ENCODE results near the gene CDC26. TPM values are rescaled to one million over a fixed set of nuclear protein-coding genes. Genes with fewer than 3 reads are reported as not detected.

The CDC26 gene
- total RNA-seq, 2 experiments from 2014 or later, result 15.8 to 18.0 TPM

- no peaks in the 10 kb centered on the region for H3K9me3 ChIP-seq (ENCODE audit: control insufficient read depth in 1 of 2, insufficient read depth in 1 of 2, low read length in 2 of 2)
- intact Hi-C loops (cut with DNase I, micrococcal nuclease), result loop anchor here in 1 of 2 experiments (1.0 to 10.0 kb wide), 8 partner anchors 53 to 1740 kb away; partner anchors contain the start of genes ALAD, CDC26, DNAJC25 and ECPAS
- ChIA-PET POLR2A (interaction anchor here (1.8 to 2.5 kb wide), 3 partner anchors 10 to 188 kb away, joined by 12 to 21 read pairs (median 16); partner anchors contain the start of genes C9orf43, CDC26, POLE3 and PRPF4), CTCF (interaction anchor here (2.1 kb wide), 1 partner anchor 52 kb away, joined by 10 read pairs; the partner anchor contains the start of genes CDC26 and PRPF4)
- no peak for TF ChIP-seq CTCF (IDR thresholded peaks at IDR 0.05)
- peak overlapping the region; percentile 90 for H3K4me3 ChIP-seq (ENCODE audit: low read length)
- Mint-ChIP-seq H3K9me3 (no peaks in the 10 kb centered on the region), H3K4me1 (ENCODE audit: low read depth) (peaks cover 55% of the 10 kb centered on the region), H3K36me3 (ENCODE audit: low read depth) (peaks cover 11% of the 10 kb centered on the region), H3K4me3 (peak overlapping the region; percentile 99), H3K27me3 (no peaks in the 10 kb centered on the region), H3K27ac (peak overlapping the region; percentile 88)
- ATAC-seq (ENCODE audit: poor library complexity) (no peak), DNase-seq (no peak)
- H3K27me3 ChIP-seq (ENCODE audit: control insufficient read depth in 1 of 2, insufficient read depth in 2 of 2, low read length in 2 of 2), result no peaks in the 10 kb centered on the region
- no peak overlapping the region for H3K27ac ChIP-seq (ENCODE audit: low read depth in 1 of 2, low read length in 2 of 2)
- peaks cover 23% of the 10 kb centered on the region for H3K4me1 ChIP-seq (ENCODE audit: insufficient read depth, low read length)
- H3K36me3 ChIP-seq (ENCODE audit: insufficient read depth, low read length), result no peaks in the 10 kb centered on the region
These were observed 52.9 kb downstream of the CDC26 start for GRCh38 chr9:113222482-113222841.

DNA sequence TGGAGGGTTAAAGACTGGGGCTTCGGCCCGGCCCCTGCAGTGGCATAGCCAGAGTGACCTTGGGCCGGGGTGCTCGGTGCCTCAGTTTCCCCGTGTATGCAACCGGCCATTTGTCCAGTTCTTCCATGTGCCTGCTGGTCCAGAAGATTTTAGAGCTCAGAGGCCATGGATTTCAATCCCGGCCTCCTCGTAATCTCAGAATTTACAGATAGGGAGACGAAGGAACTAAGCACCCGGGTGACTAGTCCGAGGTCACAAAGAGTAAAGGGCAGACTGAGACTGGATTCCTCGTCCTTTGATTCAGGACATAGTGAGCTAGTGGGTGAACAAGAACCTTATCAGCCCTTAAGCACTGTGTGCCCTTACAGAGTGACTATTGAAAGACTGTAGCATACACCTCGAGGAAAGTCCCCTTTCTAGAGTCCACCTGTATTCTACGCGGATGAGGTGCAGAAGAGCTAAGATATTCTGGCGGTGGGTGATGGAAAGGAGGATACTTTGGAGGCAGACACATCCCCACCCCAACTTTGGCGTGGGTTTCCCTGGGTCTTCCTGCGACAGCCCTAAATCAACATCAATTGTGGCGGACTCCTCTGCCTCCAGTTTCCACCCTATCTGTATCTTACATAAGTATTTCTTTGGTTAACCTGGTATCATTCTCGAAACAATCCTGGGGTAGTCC is 53.4 kb downstream of the CDC26 start:
- Histone ChIP-seq H3K27me3 (ENCODE audit: control insufficient read depth in 1 of 2, insufficient read depth in 2 of 2, low read length in 2 of 2) (no peaks in the 10 kb centered on the region), H3K36me3 (ENCODE audit: insufficient read depth, low read length) (no peaks in the 10 kb centered on the region), H3K4me1 (ENCODE audit: insufficient read depth, low read length) (peaks cover 23% of the 10 kb centered on the region), H3K4me3 (ENCODE audit: low read length) (peak overlapping the region; percentile 90), H3K27ac (ENCODE audit: low read depth in 1 of 2, low read length in 2 of 2) (peak overlapping the region; percentile 39 to 63), H3K9me3 (ENCODE audit: control insufficient read depth in 1 of 2, insufficient read depth in 1 of 2, low read length in 2 of 2) (no peaks in the 10 kb centered on the region)
- ChIA-PET POLR2A (interaction anchor here (0.8 to 2.5 kb wide), 8 partner anchors 10 to 357 kb away, joined by 3 to 21 read pairs (median 8); partner anchors contain the start of genes C9orf43, CDC26, HDHD3 and POLE3), CTCF (interaction anchor here (1.0 to 2.1 kb wide), 3 partner anchors 26 to 71 kb away, joined by 3 to 10 read pairs (median 3); partner anchors contain the start of genes CDC26, PRPF4 and SLC31A2)
- H3K4me1 Mint-ChIP-seq (ENCODE audit: low read depth), result peaks cover 55% of the 10 kb centered on the region
- H3K36me3 Mint-ChIP-seq (ENCODE audit: low read depth), result peaks cover 11% of the 10 kb centered on the region
- DNase-seq, result peak in 2 of 14 experiments; percentile 25 to 38
- no peak for TF ChIP-seq CTCF (IDR thresholded peaks at IDR 0.05)
- H3K9me3 Mint-ChIP-seq, result no peaks in the 10 kb centered on the region
- H3K27me3 Mint-ChIP-seq, result no peaks in the 10 kb centered on the region
- intact Hi-C loops (cut with DNase I, micrococcal nuclease), result loop anchor here (1.0 to 10.0 kb wide), 11 partner anchors 53 to 1740 kb away; partner anchors contain the start of genes CDC26 (in 2 of the 2), PRPF4 (in 2 of the 2), ALAD (in 1 of the 2) and C9orf43 (in 1 of the 2)
- peak overlapping the region; percentile 88 for H3K27ac Mint-ChIP-seq
- H3K4me3 Mint-ChIP-seq, result peak overlapping the region; percentile 99
- no peak for ATAC-seq (ENCODE audit: poor library complexity)

- intact Hi-C loops (cut with DNase I, micrococcal nuclease), result loop anchor here (2.0 to 10.0 kb wide), 8 partner anchors 54 to 1739 kb away; partner anchors contain the start of genes C9orf43 (in 1 of the 2), CDC26 (in 1 of the 2), DNAJC25 (in 1 of the 2) and ECPAS (in 1 of the 2)
- H3K36me3 ChIP-seq (ENCODE audit: insufficient read depth, low read length), result no peaks in the 10 kb centered on the region
- H3K27me3 Mint-ChIP-seq, result no peaks in the 10 kb centered on the region
- DNase-seq (peak; percentile 90 to 99 (median 94)), ATAC-seq (ENCODE audit: poor library complexity) (peak; percentile 98)
- peak within 1 kb of the TSS; percentile 88 for H3K27ac Mint-ChIP-seq
- H3K36me3 Mint-ChIP-seq (ENCODE audit: low read depth), result peaks cover 15% of the 10 kb centered on the region
- peaks cover 59% of the 10 kb centered on the region for H3K4me1 Mint-ChIP-seq (ENCODE audit: low read depth)
- no peaks in the 10 kb centered on the region for H3K27me3 ChIP-seq (ENCODE audit: control insufficient read depth in 1 of 2, insufficient read depth in 2 of 2, low read length in 2 of 2)
- no peaks in the 10 kb centered on the region for H3K9me3 Mint-ChIP-seq
- CTCF ChIA-PET, result interaction anchor here (0.6 to 2.1 kb wide), 4 partner anchors 8 to 70 kb away, joined by 3 to 10 read pairs (median 3); partner anchors contain the start of genes CDC26, PRPF4 and SLC31A2
- H3K4me1 ChIP-seq (ENCODE audit: insufficient read depth, low read length), result peaks cover 23% of the 10 kb centered on the region
- no peak for TF ChIP-seq CTCF (IDR thresholded peaks at IDR 0.05)
- H3K27ac ChIP-seq (ENCODE audit: low read depth in 1 of 2, low read length in 2 of 2), result peak within 1 kb of the TSS; percentile 82 to 84
- H3K4me3 ChIP-seq (ENCODE audit: low read length), result peak within 1 kb of the TSS; percentile 90
- H3K9me3 ChIP-seq (ENCODE audit: control insufficient read depth in 1 of 2, insufficient read depth in 1 of 2, low read length in 2 of 2), result no peaks in the 10 kb centered on the region
- POLR2A ChIA-PET, result interaction anchor here (0.8 to 2.5 kb wide), 9 partner anchors 10 to 358 kb away, joined by 3 to 21 read pairs (median 5); partner anchors contain the start of genes ALAD, C9orf43, CDC26 and HDHD3
- peak within 1 kb of the TSS; percentile 99 for H3K4me3 Mint-ChIP-seq
These were observed 54.2 kb downstream of the CDC26 start, which contains the start of the genes FKBP15 and SLC31A1 for GRCh38 chr9:113221003-113221799. Gene FKBP15 (minus strand): TSS chr9:113221277. CDS start chr9:113221243, 34 bp downstream. Gene SLC31A1 (plus strand): TSS chr9:113221544. CDS start chr9:113256149, 34,605 bp downstream.
